A549 (cell line): ENCODE results near the gene CDKN3. TPM values are rescaled to one million over a fixed set of nuclear protein-coding genes. Genes with fewer than 3 reads are reported as not detected.

Experiments
- ATAC-seq, 2 experiments: fragments of 200-7000 bp in 1 of 2; fragments of >200 bp in 1 of 2; cut with Nextera tagmentation in 1 of 2; cut with Tn5 transposase in 1 of 2; 3 replicates each; pipeline versions ENCODE4 v1.8.0 to v1.9.1; 2018 to 2020; ENCODE audit warnings: mild to moderate bottlenecking in 1 of 2, moderate library complexity in 1 of 2
- CTCF ChIA-PET: fragments of 300-600 bp; sonication (Branson Sonifier 250); formaldehyde crosslinking; extraction: SDS; loops from one replicate; lab custom pipeline; 2021; ENCODE audit warnings: antibody characterized with exemption, inconsistent platforms; lab: Yijun Ruan, JAX
- POLR2A ChIA-PET: fragments of 350-600 bp; formaldehyde crosslinking; extraction: SDS; loops from one replicate; lab custom pipeline; 2021; ENCODE audit warnings: antibody characterized with exemption, inconsistent platforms; lab: Yijun Ruan, JAX
- DNase-seq, 2 experiments: peaks; one replicate each; pipeline versions ENCODE4 v3.0.0 to v3.0.0-alpha.2; 2011 to 2016; ENCODE audit warnings: low read depth in 1 of 2, low spot score in 1 of 2
- FAIRE-seq: peaks from 2 replicates; lab custom pipeline; 2011; peaks lifted over from hg19 to GRCh38; lab: Jason Lieb, UNC
- H3K27ac ChIP-seq, 2 experiments: fragments of >200 bp; sonication (Bioruptor Twin); formaldehyde crosslinking; 3 replicates each; pipeline ENCODE4 v1.5.1; 2016 to 2017
- H3K4me1 ChIP-seq: fragments of >200 bp; sonication (Bioruptor Twin); formaldehyde crosslinking; 3 replicates; pipeline ENCODE4 v1.6.1; 2016
- H3K4me2 ChIP-seq: fragments of >200 bp; sonication (Bioruptor Twin); formaldehyde crosslinking; 3 replicates; pipeline ENCODE4 v1.6.1; 2016
- H3K4me3 ChIP-seq: fragments of >200 bp; sonication (Bioruptor Twin); formaldehyde crosslinking; 3 replicates; pipeline ENCODE4 v1.5.1; 2016
- H3K9me3 ChIP-seq: fragments of >200 bp; sonication (Bioruptor Twin); formaldehyde crosslinking; 3 replicates; pipeline ENCODE4 v1.6.1; 2016
- CHD2 ChIP-seq: fragments of 150-350 bp; IDR thresholded peaks from 2 replicates; pipeline ENCODE4 v1.6.1; 2014; ENCODE audit warnings: low read length; ENCODE audit not compliant: partially characterized antibody
- CHD4 ChIP-seq: fragments of 200-600 bp; sonication (generic); IDR thresholded peaks from 2 replicates; pipeline ENCODE4 v1.6.1; 2016; ENCODE audit warnings: antibody characterized with exemption, mild to moderate bottlenecking, borderline replicate concordance
- ESRRA ChIP-seq: fragments of 150-350 bp; IDR thresholded peaks from 2 replicates; pipeline ENCODE4 v1.6.1; 2014; ENCODE audit warnings: mild to moderate bottlenecking, low read length, borderline replicate concordance
- HMGXB4 ChIP-seq: fragments of 250-450 bp; sonication (Bioruptor Pico); IDR thresholded peaks from 2 replicates; pipeline ENCODE4 v1.5.0; 2021; ENCODE audit warnings: mild to moderate bottlenecking, moderate library complexity, borderline replicate concordance
- HOXA7 ChIP-seq: fragments of 250-450 bp; sonication (Bioruptor Pico); IDR thresholded peaks from 2 replicates; pipeline ENCODE4 v1.5.0; 2020; ENCODE audit warnings: mild to moderate bottlenecking, moderate library complexity
- JUN ChIP-seq, 2 experiments: fragments of >200 bp; sonication (Bioruptor Twin); formaldehyde crosslinking; IDR thresholded peaks; 2 replicates in 1 of 2; 3 replicates in 1 of 2; pipeline ENCODE4 v1.6.1; 2016 to 2017
- JUNB ChIP-seq: fragments of >200 bp; sonication (Bioruptor Twin); formaldehyde crosslinking; IDR thresholded peaks from 2 replicates; pipeline ENCODE4 v1.6.1; 2016
- KDM1A ChIP-seq: fragments of 200-600 bp; sonication (generic); IDR thresholded peaks from 2 replicates; pipeline ENCODE4 v1.6.1; 2016; ENCODE audit warnings: low read depth, mild to moderate bottlenecking
- KDM5A ChIP-seq: fragments of 200-600 bp; sonication (generic); IDR thresholded peaks from 2 replicates; pipeline ENCODE4 v1.6.1; 2016; ENCODE audit warnings: antibody characterized with exemption, mild to moderate bottlenecking
- MAFK ChIP-seq: fragments of 450-650 bp; IDR thresholded peaks from 2 replicates; pipeline ENCODE4 v1.6.1; 2014; ENCODE audit not compliant: partially characterized antibody
- MAZ ChIP-seq: fragments of 150-350 bp; IDR thresholded peaks from 2 replicates; pipeline ENCODE4 v1.6.1; 2014; ENCODE audit warnings: antibody characterized with exemption, low read depth, low read length, borderline replicate concordance
- PHF8 ChIP-seq: fragments of 200-600 bp; sonication (generic); IDR thresholded peaks from 2 replicates; pipeline ENCODE4 v1.6.1; 2016; ENCODE audit warnings: low read depth, mild to moderate bottlenecking, antibody characterized with exemption, moderate library complexity, borderline replicate concordance
- POLR2AphosphoS2 ChIP-seq: conservative IDR thresholded peaks from 2 replicates; pipeline ENCODE4 v1.6.1; 2012; ENCODE audit warnings: low read length, improper control_type of control experiment, inconsistent platforms
- RCOR1 ChIP-seq: fragments of 150-350 bp; IDR thresholded peaks from 2 replicates; pipeline ENCODE4 v1.6.1; 2014; ENCODE audit warnings: antibody characterized with exemption, low read length, low read depth
- REST ChIP-seq: fragments of 200-600 bp; sonication (generic); IDR thresholded peaks from 2 replicates; pipeline ENCODE4 v1.6.1; 2016; ENCODE audit warnings: antibody characterized with exemption, mild to moderate bottlenecking, moderate library complexity
- SMC3 ChIP-seq: fragments of >200 bp; sonication (Bioruptor Twin); formaldehyde crosslinking; IDR thresholded peaks from 3 replicates; pipeline ENCODE4 v1.6.1; 2018; ENCODE audit warnings: inconsistent platforms
- ZSCAN20 ChIP-seq: fragments of 250-450 bp; sonication (Bioruptor Pico); IDR thresholded peaks from 2 replicates; pipeline ENCODE4 v1.8.0; 2022; ENCODE audit warnings: mild to moderate bottlenecking, moderate library complexity
- WGBS: methylation state at CpG from one replicate; pipeline ENCODE4 v1.1.6; 2017; ENCODE audit errors: missing lambda C conversion rate; 5-methylcytosine and 5-hydroxymethylcytosine counted together
- polyA plus RNA-seq, 4 experiments: library from polyadenylated mRNA; depleted of rRNA in 3 of 4; stranded (reverse); fragments of >200 nt; fragmentation: RNase III in 1 of 4; extraction: RNeasy Plus Mini Kit Qiagen cat#74134 plus additional on column Dnase treatment in 1 of 4; gene quantifications; 2 replicates in 3 of 4; 3 replicates in 1 of 4; pipeline ENCODE4 v1.2.3, GENCODE V29; 2011 to 2017
- TF ChIP-seq, protein P1 (sequence below): IDR thresholded peaks from 2 replicates; pipeline ENCODE4 v1.6.1; 2012

The CDKN3 gene
- polyA plus RNA-seq, 2 of the 4 experiments (the other 2 are of a cell fraction): 67.4 to 154 TPM

DNA sequence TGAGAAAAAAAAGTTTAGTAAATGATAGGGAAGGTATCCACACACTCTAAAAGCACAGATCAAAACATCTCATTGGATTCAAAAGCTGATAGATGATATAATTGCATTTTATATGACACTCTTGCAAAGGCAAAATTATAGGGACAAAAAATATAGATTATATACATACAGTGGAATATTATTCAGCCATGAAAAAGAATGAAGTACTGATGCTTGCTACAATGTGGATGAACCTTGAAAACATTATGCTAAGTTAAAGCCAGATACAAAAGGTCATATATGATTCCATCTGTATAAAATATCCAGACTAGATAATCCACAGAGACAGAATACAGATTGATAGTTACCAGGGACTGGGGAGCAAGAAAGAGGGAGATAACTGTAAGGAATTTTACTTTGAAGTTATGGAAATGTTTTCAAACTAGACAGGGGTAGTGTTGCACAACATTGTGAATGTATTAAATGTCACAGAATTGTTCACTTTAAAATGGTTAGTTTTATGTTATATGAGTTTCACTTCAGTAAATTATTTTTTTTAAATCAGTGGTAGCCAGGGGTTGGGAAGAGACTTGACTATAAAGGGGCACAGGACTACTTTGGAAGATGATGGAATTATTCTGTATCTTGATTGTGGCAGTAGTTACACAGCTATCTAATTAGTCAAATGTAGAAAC, 41.7 kb upstream of the CDKN3 start:
- Histone ChIP-seq H3K9me3 (no peaks in the 10 kb centered on the region), H3K4me3 (no peak overlapping the region), H3K4me1 (no peaks in the 10 kb centered on the region), H3K27ac (no peak overlapping the region), H3K4me2 (no peak overlapping the region)
- POLR2A ChIA-PET: no interaction called here
- TF ChIP-seq PHF8: no peak
- CTCF ChIA-PET: no interaction called here
- DNase-seq: no peak
- no peak for FAIRE-seq
- ATAC-seq: no peak

DNA sequence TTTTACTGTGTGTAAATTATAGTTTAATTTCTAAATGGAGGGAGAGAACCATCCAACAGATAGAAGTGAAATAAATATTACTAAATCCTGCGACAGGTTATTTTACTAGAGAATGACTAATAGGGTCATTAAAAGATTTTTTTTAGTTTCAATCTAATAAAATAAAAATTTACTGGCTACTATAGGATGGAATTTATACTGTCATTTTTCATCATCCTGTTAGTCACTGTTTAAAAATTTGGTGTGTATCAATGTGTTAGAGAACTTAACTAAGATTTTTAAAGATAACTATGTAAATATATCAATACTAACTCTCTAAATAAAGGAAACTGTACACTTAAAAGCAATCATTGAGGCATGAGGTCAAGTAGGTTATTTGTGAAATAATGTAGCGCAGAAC, 41.1 kb upstream of the CDKN3 start:
- no peaks in the 10 kb centered on the region for H3K4me1 ChIP-seq
- ATAC-seq: no peak
- no peak overlapping the region for H3K4me3 ChIP-seq
- H3K27ac ChIP-seq: no peak overlapping the region
- H3K9me3 ChIP-seq: no peaks in the 10 kb centered on the region
- 52% methylated on average over 2 of the region's 2 CpGs for WGBS
- DNase-seq: no peak
- TF ChIP-seq MAZ (no peak), REST (no peak), HMGXB4 (CRISPR knock-in tag) (no peak), HOXA7 (CRISPR knock-in tag) (no peak), RCOR1 (no peak), SMC3 (no peak), JUN (IDR thresholded peaks at IDR 0.05) (no peak), JUNB (no peak), MAFK (no peak), ESRRA (no peak), ZSCAN20 (no peak), CHD4 (no peak), CHD2 (no peak), KDM1A (no peak), POLR2AphosphoS2 (no peak), KDM5A (no peak)
- TF ChIP-seq, protein P1, sequence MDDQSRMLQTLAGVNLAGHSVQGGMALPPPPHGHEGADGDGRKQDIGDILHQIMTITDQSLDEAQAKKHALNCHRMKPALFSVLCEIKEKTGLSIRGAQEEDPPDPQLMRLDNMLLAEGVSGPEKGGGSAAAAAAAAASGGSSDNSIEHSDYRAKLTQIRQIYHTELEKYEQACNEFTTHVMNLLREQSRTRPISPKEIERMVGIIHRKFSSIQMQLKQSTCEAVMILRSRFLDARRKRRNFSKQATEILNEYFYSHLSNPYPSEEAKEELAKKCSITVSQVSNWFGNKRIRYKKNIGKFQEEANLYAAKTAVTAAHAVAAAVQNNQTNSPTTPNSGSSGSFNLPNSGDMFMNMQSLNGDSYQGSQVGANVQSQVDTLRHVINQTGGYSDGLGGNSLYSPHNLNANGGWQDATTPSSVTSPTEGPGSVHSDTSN: no peak
- ChIA-PET POLR2A (no interaction called here), CTCF (interaction anchor here (1.4 to 1.8 kb wide), 3 partner anchors 8 to 817 kb away, joined by 3 to 13 read pairs (median 10); no protein-coding TSS in a partner anchor)
- no peak overlapping the region for H3K4me2 ChIP-seq
- FAIRE-seq: no peak
